Measurements from ENCODE around the gene ARHGEF4. TPM values are rescaled to one million over a fixed set of nuclear protein-coding genes. Genes with fewer than 3 reads are reported as not detected.

The ARHGEF4 gene
- total and polyA plus RNA-seq, 2 donors (not counting 3 experiments of a cell fraction or from before 2014, with no cell fraction given) = not detected

GRCh38 chr2:131011486-131011885, 174.8 kb downstream of the ARHGEF4 start:
- H3K4me3 ChIP-seq (replicated peaks in 1 of 3; ENCODE audit: insufficient read depth in 1 of 3, low read depth in 1 of 3, low read length in 3 of 3) = no peak overlapping the region
- H3K9me1 ChIP-seq (replicated peaks; ENCODE audit: control insufficient read depth, extremely low read depth, insufficient read depth, low read length) = no peaks in the 10 kb centered on the region
- ChIA-PET POLR2A (no interaction called here), CTCF (no interaction called here)
- TF ChIP-seq FOS (IDR thresholded peaks at IDR 0.05; ENCODE audit: borderline replicate concordance, insufficient read depth, low read length) (no peak), MYC (IDR thresholded peaks at IDR 0.05; ENCODE audit: low read depth, low read length) (no peak), EZH2 (IDR thresholded peaks at IDR 0.05; ENCODE audit: borderline replicate concordance, low read depth, low read length, severe bottlenecking) (no peak), MAX (IDR thresholded peaks at IDR 0.05; ENCODE audit: insufficient read depth, insufficient read length) (no peak), JUN (IDR thresholded peaks at IDR 0.05; ENCODE audit: borderline replicate concordance, insufficient read depth, insufficient read length, low read depth) (no peak), POLR2A (IDR thresholded peaks at IDR 0.05; ENCODE audit: low read depth, low read length) (no peak), GATA2 (IDR thresholded peaks at IDR 0.05; ENCODE audit: insufficient read depth, insufficient read length, low read depth, low read length) (no peak), POLR2AphosphoS5 (IDR thresholded peaks at IDR 0.05; ENCODE audit: insufficient read depth, low read depth, low read length) (no peak), CTCF (IDR thresholded peaks at IDR 0.05; ENCODE audit: extremely low read depth in 1 of 2, insufficient read depth in 1 of 2, low read depth in 1 of 2, low read length in 2 of 2) (no peak)
- dilution Hi-C loops (cut with MboI; ENCODE audit: extremely low pct_ligation_motif_present, low sequenced_read_pairs) (no loop called here), intact Hi-C loops (cut with micrococcal nuclease) (no loop called here)
- H3K4me1 ChIP-seq (ENCODE audit: control insufficient read depth, extremely low read depth, insufficient read depth, low read length) = no peaks in the 10 kb centered on the region
- no peak for DNase-seq (ENCODE audit: low read depth, low spot score)
- H4K20me1 ChIP-seq (replicated peaks; ENCODE audit: control insufficient read depth, extremely low read depth, insufficient read depth, low read length) = no peaks in the 10 kb centered on the region
- H3K4me2 ChIP-seq (ENCODE audit: insufficient read depth, low read length) = no peak overlapping the region
- H3K9me3 ChIP-seq (replicated peaks; ENCODE audit: control insufficient read depth, insufficient read depth, low read length) = no peaks in the 10 kb centered on the region
- BruUV-seq (replicated peaks) = no TSS peak
- no peaks in the 10 kb centered on the region for H3K79me2 ChIP-seq (ENCODE audit: control insufficient read depth, insufficient read depth, low read length)
- H3K36me3 ChIP-seq (ENCODE audit: control insufficient read depth in 2 of 2, extremely low read depth in 1 of 2, insufficient read depth in 2 of 2, low read length in 2 of 2) = no peaks in the 10 kb centered on the region
- no peak for FAIRE-seq
- H3K27ac ChIP-seq (ENCODE audit: insufficient read depth, low read depth, low read length) = no peak overlapping the region
- H3K27me3 ChIP-seq (ENCODE audit: control insufficient read depth in 2 of 2, insufficient read depth in 2 of 2, low read length in 2 of 2) = peaks cover 4 to 9% of the 10 kb centered on the region in 2 experiments
- no peak overlapping the region for H3K9ac ChIP-seq (replicated peaks; ENCODE audit: extremely low read depth, insufficient read depth, low read length)
- H2AFZ ChIP-seq (ENCODE audit: low read depth, low read length) = no peak overlapping the region

All from endothelial cell of umbilical vein (primary cell).